Measurements from ENCODE around the gene AQP12B. TPM values are rescaled to one million over a fixed set of nuclear protein-coding genes. Genes with fewer than 3 reads are reported as not detected.

The AQP12B gene, protein sequence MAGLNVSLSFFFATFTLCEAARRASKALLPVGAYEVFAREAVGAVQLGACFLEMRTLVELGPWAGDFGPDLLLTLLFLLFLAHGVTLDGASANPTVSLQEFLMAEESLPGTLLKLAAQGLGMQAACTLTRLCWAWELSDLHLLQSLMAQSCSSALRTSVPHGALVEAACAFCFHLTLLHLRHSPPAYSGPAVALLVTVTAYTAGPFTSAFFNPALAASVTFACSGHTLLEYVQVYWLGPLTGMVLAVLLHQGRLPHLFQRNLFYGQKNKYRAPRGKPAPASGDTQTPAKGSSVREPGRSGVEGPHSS
- not detected for total RNA-seq

DNA sequence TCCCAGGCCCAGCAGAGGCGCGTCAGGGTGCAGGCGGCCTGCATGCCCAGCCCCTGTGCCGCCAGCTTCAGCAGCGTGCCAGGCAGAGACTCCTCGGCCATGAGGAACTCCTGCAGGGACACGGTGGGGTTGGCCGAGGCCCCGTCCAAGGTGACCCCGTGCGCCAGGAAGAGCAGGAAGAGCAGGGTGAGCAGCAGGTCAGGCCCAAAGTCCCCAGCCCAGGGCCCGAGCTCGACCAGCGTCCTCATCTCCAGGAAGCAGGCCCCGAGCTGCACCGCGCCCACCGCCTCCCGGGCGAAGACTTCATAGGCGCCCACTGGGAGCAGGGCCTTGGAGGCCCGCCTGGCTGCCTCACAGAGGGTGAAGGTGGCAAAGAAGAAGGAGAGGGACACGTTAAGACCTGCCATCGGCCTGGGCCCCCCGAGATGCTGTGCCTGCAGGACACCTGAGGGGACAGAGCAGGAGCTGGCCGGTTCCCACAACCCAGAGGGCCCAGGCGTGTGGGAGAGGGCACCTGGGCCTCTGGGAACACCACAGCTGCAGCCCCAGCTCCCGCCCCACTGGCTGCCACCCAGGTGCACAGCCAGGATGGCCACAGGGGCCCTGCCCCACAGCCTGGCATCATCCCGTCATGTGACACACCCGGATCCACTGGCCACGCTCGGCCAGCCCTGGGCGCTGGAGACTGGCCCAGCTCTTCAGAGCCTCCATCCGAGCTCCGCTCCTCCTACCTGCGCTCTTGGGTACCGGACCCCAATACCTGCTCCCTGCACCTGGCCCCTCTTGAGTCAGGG lies at the start of gene AQP12B:
AQP12B (minus strand) TSS at position 455 of the 794 bp plus-strand sequence; CDS start at position 407, 48 bp downstream.

DNA sequence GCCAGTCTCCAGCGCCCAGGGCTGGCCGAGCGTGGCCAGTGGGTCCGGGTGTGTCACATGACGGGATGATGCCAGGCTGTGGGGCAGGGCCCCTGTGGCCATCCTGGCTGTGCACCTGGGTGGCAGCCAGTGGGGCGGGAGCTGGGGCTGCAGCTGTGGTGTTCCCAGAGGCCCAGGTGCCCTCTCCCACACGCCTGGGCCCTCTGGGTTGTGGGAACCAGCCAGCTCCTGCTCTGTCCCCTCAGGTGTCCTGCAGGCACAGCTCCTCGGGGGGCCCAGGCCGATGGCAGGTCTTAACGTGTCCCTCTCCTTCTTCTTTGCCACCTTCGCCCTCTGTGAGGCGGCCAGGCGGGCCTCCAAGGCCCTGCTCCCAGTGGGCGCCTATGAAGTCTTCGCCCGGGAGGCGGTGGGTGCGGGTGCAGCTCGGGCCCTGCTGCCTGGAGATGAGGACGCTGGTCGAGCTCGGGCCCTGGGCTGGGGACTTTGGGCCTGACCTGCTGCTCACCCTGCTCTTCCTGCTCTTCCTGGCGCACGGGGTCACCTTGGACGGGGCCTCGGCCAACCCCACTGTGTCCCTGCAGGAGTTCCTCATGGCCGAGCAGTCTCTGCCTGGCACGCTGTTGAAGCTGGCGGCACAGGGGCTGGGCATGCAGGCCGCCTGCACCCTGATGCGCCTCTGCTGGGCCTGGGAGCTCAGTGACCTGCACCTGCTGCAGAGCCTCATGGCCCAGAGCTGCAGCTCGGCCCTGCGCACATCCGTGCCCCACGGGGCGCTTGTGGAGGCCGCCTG lies 9.1 kb upstream of the AQP12B start, which contains the start of gene AQP12A:
AQP12A (plus strand) TSS at position 236 of the 790 bp plus-strand sequence; CDS start at position 284, 48 bp downstream.

Small RNA genes within 50 kb of the gene (small RNA-seq; reads per million reads assigned to genes)
- gene AC011298.3: not detected

Other genes starting within 250 kb of the AQP12B start
- gene GPC1, start 247.2 kb downstream of the AQP12B start, total RNA-seq: 86.5 TPM
- 15.5 TPM for gene ANKMY1, start 124.9 kb downstream of the AQP12B start, total RNA-seq
- gene DUSP28, start 122.5 kb downstream of the AQP12B start, total RNA-seq: 9.5 TPM
- 6.7 TPM for gene RNPEPL1, start 114.4 kb downstream of the AQP12B start, total RNA-seq
- gene CAPN10, start 96.2 kb downstream of the AQP12B start, total RNA-seq: 20.5 TPM
- 0.46 TPM for gene GPR35, start 57.4 kb downstream of the AQP12B start, total RNA-seq
- gene AQP12A, start 9.0 kb upstream of the AQP12B start, total RNA-seq: not detected
- gene KIF1A, start 137.3 kb upstream of the AQP12B start, total RNA-seq: 358 TPM
- gene AGXT, start 185.9 kb upstream of the AQP12B start, total RNA-seq: not detected
- gene MAB21L4, start 213.3 kb upstream of the AQP12B start, total RNA-seq: not detected
- 1.4 TPM for gene CROCC2, start 223.5 kb upstream of the AQP12B start, total RNA-seq